GM18505 (cell line): Measurements from ENCODE around the gene CC2D2A.
"Not testable (repeated sequence)": the region's sequence is repeated elsewhere in the genome, so short reads cannot be mapped to it uniquely, and the experiment has no call there.

Experiments used
- ATAC-seq: cut with Tn5 transposase; IDR thresholded peaks from one replicate; pipeline ENCODE4 v1.9.1; 2021; ENCODE audit not compliant: unreplicated experiment
- POLR2A ChIP-seq: IDR thresholded peaks from 4 replicates; pipeline ENCODE4 v1.6.1; 2011; ENCODE audit warnings: borderline replicate concordance; ENCODE audit not compliant: insufficient read depth, insufficient read length; ENCODE audit errors: extremely low read depth

The CC2D2A gene

DNA sequence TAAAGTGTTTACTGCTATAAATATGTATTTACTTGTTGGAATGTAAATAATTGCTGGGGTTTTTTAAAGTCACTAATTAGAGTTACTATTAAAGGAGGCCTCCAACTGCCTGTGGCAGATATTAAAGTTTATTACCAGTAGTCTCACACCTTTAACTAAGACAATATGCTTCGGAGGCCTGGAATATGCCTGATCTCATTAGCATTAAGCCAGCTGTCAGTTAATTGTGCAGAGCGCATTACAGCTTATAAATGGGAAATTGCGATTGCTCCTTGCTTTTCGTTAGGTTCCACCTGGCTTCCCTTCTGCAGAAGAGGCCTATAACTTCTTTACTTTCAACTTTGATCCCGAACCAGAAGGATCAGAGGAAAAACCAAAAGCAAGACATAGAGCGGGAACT, 41.3 kb downstream of the CC2D2A start:
- TF ChIP-seq POLR2A, result no peak
- no peak for ATAC-seq

DNA sequence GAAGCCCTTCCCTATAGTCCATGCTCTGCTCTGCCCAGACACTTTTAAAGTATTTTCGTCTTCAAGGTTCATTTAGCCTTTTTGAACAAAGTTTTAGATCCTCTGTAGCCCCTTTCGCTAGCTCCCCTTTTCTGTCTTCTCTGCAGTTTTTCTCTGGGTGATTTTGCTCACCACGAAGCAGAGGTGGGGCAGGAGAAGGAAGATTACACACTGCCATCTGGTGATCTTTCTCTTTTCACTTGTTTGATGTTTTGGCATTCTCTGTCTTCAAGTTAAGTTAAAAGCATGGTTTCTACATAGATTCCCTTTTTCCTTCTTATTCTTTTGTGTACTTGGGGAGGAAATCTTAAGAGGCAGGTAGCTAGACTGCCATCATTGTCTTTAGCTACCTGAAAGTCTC, 43.9 kb downstream of the CC2D2A start:
- ATAC-seq, result no peak
- no peak for TF ChIP-seq POLR2A

DNA sequence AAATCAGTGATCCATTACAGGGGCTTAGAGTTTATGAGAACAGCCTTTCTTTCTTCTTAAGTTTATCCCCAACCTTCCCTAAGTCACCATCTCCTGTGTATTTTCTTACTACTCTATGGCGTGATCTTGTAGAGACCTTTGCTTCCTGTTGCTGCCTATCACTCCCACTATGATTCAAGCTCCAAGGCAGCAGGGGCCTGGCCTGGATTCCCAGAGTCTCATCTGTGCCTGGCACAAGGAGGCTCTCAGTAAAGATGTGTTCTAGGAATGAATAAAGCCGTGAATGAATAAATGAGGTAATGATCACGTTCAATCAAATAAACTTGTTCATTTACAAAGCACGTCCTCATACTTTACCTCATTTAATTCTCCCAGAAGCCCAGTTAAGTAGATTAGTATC, 45.4 kb downstream of the CC2D2A start:
- no peak for ATAC-seq
- TF ChIP-seq POLR2A, result no peak

DNA sequence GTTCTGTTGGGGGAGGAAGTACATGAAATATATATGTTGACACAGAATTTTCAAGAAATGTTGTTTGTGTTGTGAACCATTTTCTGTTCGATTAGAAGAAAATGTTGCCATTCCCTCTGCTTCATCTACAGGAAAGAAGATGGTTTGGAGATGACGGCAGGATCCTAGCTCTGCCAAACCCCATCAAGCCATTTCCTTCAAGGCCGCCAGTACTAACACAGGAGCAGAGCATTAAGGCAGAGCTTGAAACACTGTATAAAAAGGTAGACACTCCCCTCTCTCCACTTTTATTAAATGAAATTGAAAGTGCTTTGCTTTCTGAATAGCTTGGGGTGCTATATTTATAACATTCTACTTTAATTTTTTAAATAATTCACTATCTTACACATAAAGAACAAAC, 46.8 kb downstream of the CC2D2A start:
- no peak for TF ChIP-seq POLR2A
- ATAC-seq, result no peak

DNA sequence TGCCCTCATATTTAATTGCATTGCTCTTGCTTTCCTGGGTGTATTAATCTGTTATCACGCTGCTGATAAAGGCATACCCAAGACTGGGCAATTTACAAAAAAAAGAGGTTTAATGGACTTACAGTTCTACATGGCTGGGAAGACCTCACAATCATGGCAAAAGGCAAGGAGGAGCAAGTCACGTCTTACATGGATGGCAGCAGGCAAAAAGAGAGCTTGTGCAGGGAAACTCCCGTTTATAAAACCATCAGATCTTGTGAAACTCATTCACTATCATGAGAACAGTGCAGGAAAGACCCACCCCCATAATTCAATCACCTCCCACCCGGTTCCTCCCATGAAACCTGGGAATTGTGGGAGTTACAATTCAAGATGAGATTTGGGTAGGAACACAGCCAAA, 48.0 kb downstream of the CC2D2A start:
- not testable (repeated sequence) for ATAC-seq

DNA sequence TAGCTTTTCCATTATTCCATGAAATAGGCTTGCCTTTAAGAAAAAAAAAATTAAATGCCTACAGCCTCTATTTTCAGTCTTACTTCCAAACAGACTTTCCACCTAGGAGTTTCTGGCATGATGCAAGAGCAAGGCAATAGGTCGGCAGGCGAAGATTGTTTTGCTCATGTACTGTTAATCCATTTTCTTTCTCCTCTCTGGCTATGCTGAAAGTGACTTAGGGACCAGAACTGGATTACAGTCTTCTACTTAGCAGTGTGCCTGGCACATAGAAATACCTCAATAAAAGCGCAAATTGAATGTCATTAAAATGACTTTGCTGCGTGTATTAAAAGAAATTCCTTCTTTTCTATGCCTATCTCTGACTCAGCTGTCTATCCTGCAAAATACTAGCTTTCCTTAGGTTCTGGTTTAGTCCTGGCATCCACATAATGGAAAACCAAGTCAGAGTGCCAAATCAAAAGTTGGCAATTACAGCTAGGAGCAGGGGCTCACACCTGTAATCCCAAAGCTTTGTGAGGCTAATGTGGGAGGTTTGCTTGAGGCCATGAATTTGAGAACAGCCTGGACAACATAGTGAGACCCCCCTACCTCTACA, 51.9 kb downstream of the CC2D2A start:
- TF ChIP-seq POLR2A, result no peak
- ATAC-seq, result no peak

DNA sequence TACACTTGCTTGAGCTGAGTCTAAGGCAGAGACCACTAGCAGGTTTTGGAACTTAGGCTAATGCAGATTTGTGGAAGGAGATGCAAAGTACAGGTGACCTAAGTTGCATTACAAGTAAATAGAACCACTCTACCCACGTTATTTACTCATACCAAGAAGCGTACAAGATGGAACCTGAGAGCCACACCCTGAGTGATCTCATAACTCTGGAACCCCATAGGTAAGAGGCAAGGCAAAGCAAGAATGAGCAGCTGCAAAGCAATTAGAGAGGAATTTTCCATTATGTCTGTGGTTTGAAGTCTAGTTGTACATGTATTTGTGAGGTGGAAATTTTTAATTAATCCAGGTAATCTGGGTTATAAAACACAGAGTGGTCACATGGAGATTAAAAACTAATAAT, 55.4 kb downstream of the CC2D2A start:
- no peak for ATAC-seq
- no peak for TF ChIP-seq POLR2A

DNA sequence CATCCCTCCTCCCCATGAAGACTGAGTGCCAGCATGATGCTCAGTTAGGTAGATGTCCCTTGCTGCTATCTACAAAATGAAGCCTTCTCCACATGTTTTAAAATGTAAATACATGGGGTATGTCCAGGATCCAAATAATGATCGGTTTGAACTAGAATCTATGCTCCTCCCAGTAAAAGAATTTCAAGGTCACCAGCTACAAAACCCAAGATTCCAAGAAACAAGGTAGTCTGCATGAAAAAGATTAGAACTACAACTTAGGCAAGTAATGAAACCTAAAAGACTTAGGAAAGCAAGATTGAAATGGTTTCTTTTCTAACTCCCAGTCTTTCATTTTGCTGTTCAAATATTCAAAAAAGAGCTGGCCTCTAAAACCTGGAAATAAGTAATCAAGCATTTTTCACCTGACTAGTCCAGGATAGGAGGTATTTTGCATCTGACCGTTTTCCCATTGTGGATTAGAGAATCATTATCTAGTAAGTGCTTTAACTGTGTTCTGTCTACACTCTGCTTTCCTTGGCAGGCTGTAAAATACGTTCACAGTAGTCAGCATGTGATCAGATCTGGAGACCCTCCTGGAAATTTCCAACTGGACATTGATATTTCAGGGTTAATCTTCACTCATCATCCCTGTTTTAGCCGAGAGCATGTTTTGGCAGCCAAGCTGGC, 57.4 kb downstream of the CC2D2A start:
- TF ChIP-seq POLR2A, result no peak
- no peak for ATAC-seq

DNA sequence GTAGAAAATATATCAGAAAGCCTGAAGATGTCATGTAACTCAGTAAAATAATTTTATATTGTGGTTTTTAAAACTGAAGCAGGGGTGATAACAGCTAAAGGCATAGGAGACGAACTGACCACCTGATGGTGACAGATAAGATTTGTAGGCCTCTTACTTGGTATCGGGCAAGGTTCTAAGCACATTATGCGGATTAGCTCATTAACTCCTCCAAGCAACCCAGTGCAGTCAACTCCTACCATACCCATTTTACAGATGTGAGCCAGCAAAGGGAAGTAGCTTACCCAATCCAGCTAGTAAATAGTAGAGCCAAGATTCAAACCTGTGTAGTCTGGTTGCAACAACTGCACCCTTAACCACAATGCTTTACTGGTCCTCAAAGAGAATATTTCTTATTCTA, 62.1 kb downstream of the CC2D2A start:
- no peak for TF ChIP-seq POLR2A
- no peak for ATAC-seq

DNA sequence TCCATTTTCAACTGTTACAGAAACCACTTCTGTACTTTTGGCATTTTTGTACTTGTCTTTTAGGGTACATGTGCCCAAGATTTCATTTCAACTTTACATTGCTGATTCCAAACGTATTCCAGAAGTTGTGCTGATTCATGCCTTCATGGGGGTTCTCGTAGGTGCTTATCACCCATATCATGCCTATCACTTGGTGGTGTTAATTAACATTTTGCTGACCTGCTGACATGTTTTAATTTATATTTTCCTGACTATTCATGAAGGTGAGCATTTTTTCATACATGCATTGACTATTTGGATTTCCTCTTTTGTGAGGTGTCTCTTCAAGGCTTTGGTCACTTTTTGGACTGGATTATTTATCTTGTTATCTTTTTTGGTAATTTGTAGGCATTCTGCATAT, 64.1 kb downstream of the CC2D2A start:
- no peak for TF ChIP-seq POLR2A
- ATAC-seq, result no peak

DNA sequence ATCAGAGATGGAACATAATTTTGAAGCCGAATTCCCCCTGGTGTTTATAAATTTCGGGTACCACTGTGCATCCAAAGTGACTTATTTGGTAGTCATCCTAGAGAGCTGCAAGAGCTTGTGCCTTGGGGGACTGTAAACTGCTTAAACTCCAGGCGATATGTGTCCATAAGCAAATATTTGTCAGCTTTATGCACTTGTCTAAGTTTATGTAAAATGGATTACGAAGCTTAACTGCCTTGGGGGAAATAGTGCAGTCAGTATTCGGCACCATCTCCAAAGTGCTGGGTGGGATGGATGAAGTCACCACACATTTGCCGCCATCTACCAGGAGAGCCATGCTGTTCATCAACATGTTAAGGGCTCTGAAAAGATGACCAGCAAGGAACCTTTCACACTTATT, 65.9 kb downstream of the CC2D2A start:
- TF ChIP-seq POLR2A, result no peak
- no peak for ATAC-seq

DNA sequence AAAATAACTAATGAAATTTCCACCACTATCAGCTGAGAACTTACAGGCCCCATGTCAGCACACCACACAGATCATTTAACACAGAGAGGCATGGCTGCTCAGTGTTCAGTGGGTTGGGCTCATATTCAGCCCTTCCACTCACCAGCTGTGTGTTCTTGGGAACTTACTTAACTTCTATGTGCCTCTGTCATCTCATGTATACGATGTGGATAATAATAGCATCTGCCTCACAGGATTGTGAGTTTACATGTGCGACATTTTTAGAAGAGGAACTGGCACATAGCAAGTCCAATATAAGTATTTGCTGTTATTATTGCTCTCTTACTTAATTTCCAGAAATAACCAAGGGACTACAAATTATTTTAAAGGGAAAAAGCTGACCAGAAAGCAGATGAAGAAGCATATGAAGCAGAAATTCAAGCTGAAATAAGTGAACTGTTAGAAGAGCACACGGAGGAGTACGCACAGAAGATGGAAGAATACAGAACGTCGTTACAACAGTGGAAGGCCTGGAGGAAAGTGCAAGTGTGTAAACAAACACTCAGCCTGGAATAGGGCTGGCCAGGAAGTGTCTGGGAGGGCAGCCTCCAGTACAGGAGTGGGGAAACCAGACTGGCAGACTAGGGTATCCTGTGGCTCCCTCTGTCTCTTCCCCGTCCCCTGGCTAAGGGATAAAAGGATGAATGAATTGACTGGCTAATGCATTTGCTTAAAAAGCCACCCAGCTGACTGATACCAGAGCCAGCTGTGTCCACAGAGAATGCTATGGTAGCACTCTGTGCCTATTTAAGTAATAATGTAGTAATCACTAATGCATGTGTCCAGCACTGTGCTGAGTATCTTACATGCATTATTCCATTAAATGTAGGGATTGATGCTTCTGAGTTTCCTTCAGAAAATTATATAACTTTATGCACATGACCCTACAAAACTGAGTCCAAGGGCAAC, 67.1 kb downstream of the CC2D2A start:
- TF ChIP-seq POLR2A, result no peak
- ATAC-seq, result no peak

DNA sequence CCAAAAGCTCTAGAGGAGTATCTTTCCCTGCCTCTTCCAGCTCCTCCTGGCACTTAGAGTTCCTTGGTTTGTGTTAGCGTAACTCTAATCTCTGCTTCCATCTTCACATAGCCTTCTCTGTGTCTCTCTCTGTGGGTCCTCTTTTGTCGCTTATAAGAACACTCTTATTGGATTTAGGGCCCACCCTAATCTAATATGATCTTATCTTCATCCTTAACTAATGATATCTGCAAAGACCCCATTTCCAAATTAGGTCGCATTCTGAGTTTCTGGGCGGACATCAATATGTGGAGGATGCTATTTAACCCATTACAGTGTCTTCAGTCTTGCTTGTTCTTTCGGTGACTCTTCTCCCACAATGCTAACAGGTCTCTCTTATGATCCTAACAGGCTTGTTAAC, 72.3 kb downstream of the CC2D2A start:
- TF ChIP-seq POLR2A, result no peak
- no peak for ATAC-seq

DNA sequence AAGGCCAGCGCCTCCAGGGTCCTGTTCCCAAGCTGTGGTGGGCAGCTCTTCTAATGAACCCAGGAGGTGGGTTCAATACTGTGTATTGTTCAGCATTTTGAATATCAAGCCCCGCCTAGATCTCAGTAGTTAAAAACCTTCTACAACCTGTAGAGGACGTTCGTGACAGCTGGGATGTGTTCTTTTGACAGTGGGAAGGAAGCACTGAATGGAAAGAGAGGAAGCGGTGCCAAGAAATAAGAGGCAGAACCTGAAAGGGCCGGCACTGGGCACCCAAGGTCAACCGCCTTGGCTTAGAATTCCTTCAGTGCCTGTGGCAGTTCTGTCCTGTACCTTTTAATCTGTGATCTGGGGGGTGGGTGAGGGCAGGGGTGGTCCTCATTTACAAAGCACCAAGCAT, 73.1 kb downstream of the CC2D2A start:
- no peak for ATAC-seq
- no peak for TF ChIP-seq POLR2A
